GM19043 (cell line): ENCODE results near the gene MSANTD1.

Experiments used
- ATAC-seq: cut with Tn5 transposase; IDR thresholded peaks from one replicate; pipeline ENCODE4 v1.9.1; 2021; ENCODE audit warnings: low read depth; ENCODE audit not compliant: unreplicated experiment

MSANTD1 gene

GRCh38 chr4:3286335-3287175, 37.6 kb downstream of the MSANTD1 start:
- ATAC-seq: no peak

GRCh38 chr4:3287271-3287971, 38.5 kb downstream of the MSANTD1 start:
- no peak for ATAC-seq

GRCh38 chr4:3287972-3288570, 39.1 kb downstream of the MSANTD1 start:
- no peak for ATAC-seq

- no peak for ATAC-seq
Measured at GRCh38 chr4:3288571-3289094, 39.7 kb downstream of the MSANTD1 start.

GRCh38 chr4:3290476-3290875, 41.5 kb downstream of the MSANTD1 start:
- no peak for ATAC-seq

- no peak for ATAC-seq
Measured at GRCh38 chr4:3290889-3291321, 41.9 kb downstream of the MSANTD1 start.

- ATAC-seq: no peak
Measured at GRCh38 chr4:3291411-3291968, 42.5 kb downstream of the MSANTD1 start.

GRCh38 chr4:3291969-3292570, 43.1 kb downstream of the MSANTD1 start:
- peak; percentile 13 for ATAC-seq

- ATAC-seq: peak; percentile 79
Measured at GRCh38 chr4:3292571-3293400, 43.8 kb downstream of the MSANTD1 start, which contains the start of gene RGS12. TSS of gene RGS12 (plus strand) at chr4:3293021. CDS start at chr4:3316171, 23,150 bp downstream.

GRCh38 chr4:3293401-3294391, 44.7 kb downstream of the MSANTD1 start:
- ATAC-seq: no peak

GRCh38 chr4:3294401-3295241, 45.7 kb downstream of the MSANTD1 start:
- no peak for ATAC-seq

GRCh38 chr4:3295837-3296624, 47.1 kb downstream of the MSANTD1 start:
- ATAC-seq: no peak

- no peak for ATAC-seq
Measured at GRCh38 chr4:3296651-3297050, 47.7 kb downstream of the MSANTD1 start.

GRCh38 chr4:3297066-3297859, 48.3 kb downstream of the MSANTD1 start:
- ATAC-seq: no peak

- no peak for ATAC-seq
Measured at GRCh38 chr4:3299122-3299975, 50.4 kb downstream of the MSANTD1 start.
